GM18517 (cell line): ENCODE measurements around the gene ACLY.
"Not testable (repeated sequence)": the region's sequence is repeated elsewhere in the genome, so short reads cannot be mapped to it uniquely, and the experiment has no call there.

Experiments used
- ATAC-seq: cut with Tn5 transposase; IDR thresholded peaks from one replicate; pipeline ENCODE4 v1.9.1; 2021; ENCODE audit warnings: mild to moderate bottlenecking, moderate library complexity; ENCODE audit not compliant: unreplicated experiment

The ACLY gene

GRCh38 chr17:41939693-41940090, 20.9 kb upstream of the ACLY start:
- no peak for ATAC-seq

- no peak for ATAC-seq
These were observed 20.4 kb upstream of the ACLY start for GRCh38 chr17:41939044-41939692.

DNA sequence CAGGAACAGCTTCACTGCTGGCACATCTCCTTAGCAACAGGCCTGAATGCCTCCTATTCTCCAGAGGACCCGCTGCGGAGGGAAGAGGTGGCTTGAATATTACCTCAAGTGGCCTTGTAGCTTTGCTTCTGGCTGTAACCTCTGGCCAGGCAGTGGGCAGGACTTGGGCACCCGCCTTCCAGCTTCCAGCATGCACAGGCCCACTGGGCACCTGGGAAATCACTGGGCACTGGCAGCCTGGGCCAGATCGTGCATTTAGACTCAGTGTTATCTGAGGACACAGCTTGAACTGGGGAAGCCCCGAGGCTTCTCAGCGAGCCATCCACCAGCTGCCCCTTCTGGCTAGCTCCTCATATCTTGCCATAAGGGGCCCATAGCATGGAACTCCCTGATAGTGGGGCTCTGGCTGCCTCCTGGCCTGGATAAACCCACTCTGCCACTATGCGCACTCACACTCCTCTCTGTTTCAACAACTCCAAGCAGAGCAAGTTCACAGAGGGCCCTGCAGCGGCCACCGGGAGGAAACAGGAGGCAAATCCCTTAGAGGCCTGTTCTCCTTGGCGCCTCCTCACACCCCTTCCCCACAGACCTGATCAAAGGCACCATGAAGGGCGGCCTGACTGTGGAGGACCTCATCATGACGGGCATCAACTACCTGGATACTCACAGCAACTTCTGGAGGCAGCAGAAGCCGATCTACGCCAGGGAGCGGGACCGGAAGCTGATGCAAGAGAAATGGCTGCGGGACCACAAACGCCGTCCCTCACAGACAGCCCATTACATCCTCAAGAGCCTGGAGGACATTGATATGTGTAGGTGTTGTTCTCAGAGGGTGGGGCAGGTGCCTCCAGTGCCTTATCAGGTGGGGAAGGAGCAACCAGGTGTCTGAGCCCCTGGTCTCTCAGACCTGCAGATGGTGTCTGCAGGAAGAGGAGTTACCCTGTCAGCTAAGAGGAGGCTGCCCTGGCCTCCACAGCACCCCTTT, 19.5 kb upstream of the ACLY start:
- no peak for ATAC-seq

GRCh38 chr17:41935641-41936040, 16.9 kb upstream of the ACLY start:
- no peak for ATAC-seq

- ATAC-seq, result no peak
These were observed 14.2 kb upstream of the ACLY start for GRCh38 chr17:41932816-41933389.

DNA sequence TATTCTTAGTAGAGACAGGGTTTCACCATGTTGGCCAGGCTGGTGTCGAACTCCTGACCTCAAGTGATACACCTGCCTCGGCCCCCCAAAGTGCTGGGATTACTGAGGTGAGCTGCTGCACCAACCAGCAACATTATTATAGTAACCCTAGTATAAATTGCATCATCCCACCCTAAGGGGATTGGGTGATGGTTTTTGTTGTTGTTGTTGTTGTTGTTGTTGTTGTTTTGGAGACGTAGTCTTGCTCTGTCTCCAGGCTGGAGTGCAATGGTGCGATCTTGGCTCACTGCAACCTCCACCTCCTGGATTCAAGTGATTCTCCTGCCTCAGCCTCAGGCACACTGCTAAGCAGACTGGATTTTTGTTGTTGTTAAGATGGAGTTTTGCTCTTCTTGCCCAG, 13.0 kb upstream of the ACLY start:
- ATAC-seq, result not testable (repeated sequence)

GRCh38 chr17:41930833-41931156, 12.0 kb upstream of the ACLY start:
- ATAC-seq, result peak; percentile 32

- peak; percentile 89 for ATAC-seq
These were observed 11.5 kb upstream of the ACLY start, which contains the start of gene ODAD4 for GRCh38 chr17:41930009-41930832. Gene ODAD4, plus strand, starts transcription at chr17:41930617. Its CDS starts 107 bp downstream, at chr17:41930724.

- ATAC-seq, result no peak
These were observed 10.0 kb upstream of the ACLY start for GRCh38 chr17:41928693-41929251.

DNA sequence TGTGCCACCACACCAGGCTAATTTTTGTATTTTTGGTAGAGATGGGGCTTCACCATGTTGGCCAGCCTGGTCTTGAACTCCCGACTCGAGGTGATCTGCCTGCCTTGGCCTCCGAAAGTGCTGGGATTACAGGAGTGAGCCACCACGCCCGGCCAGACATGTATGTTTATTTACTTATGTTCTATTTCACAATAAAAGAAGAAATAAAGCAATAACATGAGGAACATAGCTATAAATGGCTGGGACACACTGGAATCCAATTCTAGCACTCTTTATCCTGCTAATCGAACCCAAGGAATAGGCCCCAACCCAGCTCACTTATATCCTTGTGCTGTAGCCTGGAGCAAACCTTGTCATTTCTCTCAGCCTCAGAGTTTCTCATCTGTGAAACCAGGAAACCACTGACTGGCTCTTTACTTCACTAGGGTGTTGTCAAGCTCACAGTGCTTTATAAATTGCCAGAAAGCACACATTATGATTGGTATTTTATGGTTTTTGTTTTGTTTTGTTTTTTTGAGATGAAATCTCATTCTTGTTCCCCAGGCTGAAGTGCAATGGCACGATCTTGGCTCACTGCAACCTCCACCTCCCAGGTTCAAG, 7.3 kb upstream of the ACLY start:
- no peak for ATAC-seq

GRCh38 chr17:41920580-41920955, 1.8 kb upstream of the ACLY start:
- ATAC-seq, result no peak

DNA sequence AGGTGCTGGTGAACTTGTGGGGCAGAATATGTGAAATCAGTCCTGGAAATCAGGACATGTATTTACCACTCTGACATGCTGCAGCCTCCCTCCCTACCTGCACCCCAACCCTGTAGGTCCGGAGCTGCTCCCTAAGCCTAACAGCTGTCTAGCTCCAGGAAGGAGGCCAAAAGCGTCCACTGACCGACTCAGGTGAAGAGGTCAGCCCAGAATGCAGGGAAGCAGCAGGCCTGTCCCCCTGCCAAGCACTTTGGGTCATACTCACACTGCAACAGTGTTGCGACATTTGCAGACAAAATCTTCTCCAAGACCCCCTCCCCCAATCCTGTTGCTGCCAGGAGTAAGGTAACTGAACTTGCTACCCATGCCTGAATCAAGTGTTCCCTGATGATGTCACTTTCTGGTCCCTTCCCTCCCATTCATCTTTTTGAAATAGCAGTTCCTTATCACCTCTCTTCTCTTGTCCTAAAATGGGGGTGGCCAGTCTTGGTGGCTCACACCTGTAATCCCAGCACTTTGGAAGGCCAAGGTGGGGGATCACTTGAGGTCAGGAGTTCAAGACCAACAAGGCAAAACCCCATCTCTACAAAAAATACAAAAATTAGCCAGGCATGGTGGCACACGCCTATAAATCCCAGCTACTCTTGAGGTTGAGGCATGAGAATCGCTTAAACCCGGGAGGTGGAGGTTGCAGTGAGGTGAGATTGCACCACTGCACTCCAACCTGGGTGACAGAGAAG, 1.3 kb upstream of the ACLY start:
- no peak for ATAC-seq

DNA sequence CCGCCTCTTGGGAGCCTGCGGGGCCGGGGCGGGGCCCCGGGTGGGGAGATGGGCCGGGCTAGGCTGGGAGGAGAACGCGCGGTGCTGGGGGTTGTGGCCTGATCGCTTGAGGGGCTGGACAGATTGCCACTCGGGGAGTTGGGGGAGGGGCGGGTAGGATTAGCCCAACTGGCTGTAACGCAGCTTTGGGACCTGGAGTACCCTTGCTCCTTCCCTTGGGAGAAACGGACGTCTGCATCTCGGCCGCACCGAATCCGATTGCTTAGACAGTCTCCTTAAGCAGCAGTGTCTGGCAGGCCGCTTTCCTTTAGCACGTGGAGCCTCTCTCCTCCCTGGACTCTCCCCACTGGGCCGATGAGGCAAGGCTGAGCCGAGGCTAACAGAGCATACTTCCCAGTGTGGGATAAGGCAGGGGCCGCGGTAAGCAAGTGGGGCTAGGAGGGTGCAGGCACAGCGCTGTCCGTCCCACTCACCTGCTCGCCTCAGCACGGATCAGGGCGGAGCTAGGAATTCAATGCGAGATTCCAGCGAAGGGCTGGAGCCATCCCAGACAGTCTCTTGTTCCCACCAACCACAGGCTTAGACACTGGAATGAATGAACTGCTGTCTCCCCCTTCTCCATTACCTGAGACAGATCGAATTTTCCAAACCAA, 540 bp upstream of the ACLY start:
- no peak for ATAC-seq

- no peak for ATAC-seq
These were observed 955 bp downstream of the ACLY start for GRCh38 chr17:41917679-41918313.

DNA sequence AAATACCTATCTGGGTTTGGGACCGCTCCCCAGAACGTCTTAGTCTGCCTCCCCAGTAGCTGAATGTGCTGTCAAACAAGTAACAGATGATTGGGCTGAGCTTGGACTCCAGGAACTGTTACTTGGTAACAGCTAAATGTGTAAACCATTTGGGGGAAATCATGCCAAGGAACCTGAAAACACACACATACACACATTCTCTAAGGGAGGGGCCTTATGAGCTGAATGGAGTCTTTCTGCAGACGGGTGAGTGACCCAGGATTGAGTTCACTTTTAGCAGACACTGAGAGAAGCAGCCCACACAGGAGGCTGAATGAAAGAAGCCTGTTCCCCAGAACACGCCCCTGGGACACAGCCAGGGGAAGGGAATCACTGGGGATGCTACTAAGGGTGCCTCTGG, 1.6 kb downstream of the ACLY start:
- no peak for ATAC-seq

- no peak for ATAC-seq
These were observed 3.2 kb downstream of the ACLY start for GRCh38 chr17:41915566-41915965.

- ATAC-seq, result no peak
These were observed 3.7 kb downstream of the ACLY start for GRCh38 chr17:41915020-41915419.

GRCh38 chr17:41914358-41914766, 4.4 kb downstream of the ACLY start:
- ATAC-seq, result no peak

DNA sequence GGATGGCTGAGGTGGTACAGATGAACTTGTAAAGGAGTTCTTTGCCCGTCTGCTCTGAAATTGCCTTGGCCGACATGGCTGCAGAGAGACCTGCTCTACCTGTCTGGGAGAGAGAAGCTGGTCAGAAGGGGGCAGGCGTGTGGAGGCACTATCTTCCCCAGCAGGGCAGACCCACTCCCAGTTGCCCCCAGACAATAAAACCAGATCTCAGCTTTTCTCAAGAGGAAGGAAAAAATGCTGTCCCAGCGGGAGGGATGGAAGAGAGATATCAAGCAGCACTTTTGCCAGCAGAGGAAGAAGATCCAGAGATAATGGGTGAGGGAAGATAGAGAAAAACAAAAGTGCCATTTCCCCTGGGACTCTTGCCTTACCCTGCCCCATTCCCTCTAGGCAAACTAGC, 5.0 kb downstream of the ACLY start:
- ATAC-seq, result no peak
